Activated naive CD4-positive, alpha-beta T cell (primary cell): Measurements from ENCODE around the gene NBPF11.
"Not testable (repeated sequence)": the region's sequence is repeated elsewhere in the genome, so short reads cannot be mapped to it uniquely, and the experiment has no call there.

Experiments used
- DNase-seq, 4 experiments: peaks; one replicate each; lab custom pipeline; 2025; lab: John Stamatoyannopoulos, UW

The NBPF11 gene

DNA sequence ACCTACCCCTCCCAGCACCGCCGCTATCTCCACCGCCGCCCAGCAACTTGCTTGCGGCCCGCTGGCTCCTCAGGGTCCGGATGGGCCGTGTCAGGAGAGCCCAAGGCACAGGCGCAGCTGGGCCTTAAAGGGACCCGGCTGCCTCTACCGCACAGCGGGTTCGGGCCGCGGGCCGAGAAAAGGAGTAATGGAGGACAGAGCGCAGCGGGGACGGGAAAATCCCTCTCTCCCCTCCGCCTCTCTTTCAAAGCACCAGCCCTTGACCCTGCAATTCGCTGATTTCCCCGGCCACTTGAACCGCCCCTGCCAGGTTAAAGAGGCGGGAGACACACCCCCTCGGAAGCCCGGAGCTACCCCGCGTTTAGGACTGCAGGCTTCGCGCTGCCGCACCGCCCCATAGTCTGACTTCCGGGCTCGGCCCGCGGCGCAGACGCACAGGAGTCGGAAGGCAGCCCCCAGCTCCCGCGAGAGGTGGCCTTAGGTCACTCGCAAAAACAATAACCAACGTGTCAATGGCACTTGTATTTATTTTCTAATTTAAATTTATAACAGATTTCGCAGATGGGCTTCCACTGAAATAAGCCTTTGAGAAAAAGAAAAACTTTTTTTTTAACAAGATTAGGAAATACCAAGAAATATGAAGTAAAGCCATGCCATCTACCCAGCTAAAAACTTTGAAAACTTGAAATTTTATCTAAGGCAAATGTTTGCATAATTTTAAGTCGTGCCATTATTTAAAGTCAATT lies at the start of gene NBPF11:
Gene NBPF11, minus strand, starts transcription at position 371 of the 746 bp plus-strand sequence. CDS start 25,278 bp downstream, outside the sequence.
- peak; percentile 42 to 73 (median 58) for DNase-seq

DNA sequence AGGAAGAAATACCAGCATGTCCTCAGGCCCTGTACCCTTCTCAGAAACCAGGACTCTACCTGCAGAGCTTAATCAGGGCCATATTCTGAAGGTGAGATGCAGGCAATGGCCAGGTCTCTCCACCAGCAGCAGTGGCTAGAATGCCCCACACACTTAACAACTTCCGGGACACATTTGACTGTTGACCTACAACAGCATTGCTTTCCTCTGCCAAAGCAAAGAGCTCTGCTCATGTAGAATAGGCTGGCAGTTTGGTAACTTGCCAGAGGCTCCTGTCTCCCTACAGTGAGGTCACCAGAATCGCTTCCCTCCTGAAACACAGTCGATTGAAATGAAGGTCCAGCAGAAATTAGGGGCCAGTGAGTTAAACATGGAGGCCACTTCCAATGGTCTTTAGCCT lies 45.3 kb upstream of the NBPF11 start:
- not testable (repeated sequence) for DNase-seq

DNA sequence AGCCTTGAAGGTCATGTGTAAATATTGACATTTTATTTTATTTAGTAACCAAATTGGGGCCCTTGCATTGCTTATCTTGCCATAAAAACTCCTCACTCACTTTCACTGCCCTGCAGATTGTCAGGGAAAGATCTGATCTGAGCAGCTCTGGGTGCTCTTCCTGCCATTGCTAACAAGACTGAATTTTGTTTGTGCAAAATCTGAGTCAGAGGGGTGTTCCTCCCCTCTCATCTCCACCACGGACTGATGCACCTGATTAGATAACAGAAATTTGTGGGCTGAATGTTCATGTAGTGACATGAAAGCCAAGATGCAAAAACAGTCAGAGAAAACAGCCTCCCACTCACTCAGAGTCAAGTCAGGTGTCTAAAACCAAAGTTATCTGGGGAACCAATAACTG lies 44.9 kb upstream of the NBPF11 start:
- DNase-seq = not testable (repeated sequence)

- not testable (repeated sequence) for DNase-seq
Measured at GRCh38 chr1:148195115-148195514, 43.0 kb upstream of the NBPF11 start.

- DNase-seq = not testable (repeated sequence)
Measured at GRCh38 chr1:148188768-148189167, 36.7 kb upstream of the NBPF11 start.

GRCh38 chr1:148178682-148179081 lies 26.6 kb upstream of the NBPF11 start:
- DNase-seq = not testable (repeated sequence)

DNA sequence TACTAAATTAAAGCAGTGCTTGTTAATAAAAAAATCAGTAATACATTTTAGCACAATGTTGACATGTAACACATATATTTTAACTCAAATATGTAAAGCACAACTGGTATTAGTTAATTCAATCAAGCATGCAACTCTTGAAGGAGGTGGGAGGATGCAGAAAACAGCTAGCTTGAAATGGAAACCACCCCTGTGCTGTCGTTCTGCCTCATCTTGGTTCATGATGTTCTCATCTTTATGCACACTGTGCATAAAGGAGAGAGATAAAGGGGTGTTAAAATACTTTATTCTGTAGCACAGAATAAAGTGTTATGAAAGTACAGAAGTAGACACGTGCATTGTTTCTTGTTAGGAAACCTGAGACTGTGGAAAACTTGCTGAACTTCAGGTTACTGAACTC lies 23.3 kb upstream of the NBPF11 start:
- DNase-seq = not testable (repeated sequence)

GRCh38 chr1:148171995-148172394 lies 19.9 kb upstream of the NBPF11 start:
- DNase-seq = not testable (repeated sequence)

- DNase-seq = no peak
Measured at GRCh38 chr1:148166558-148167492, 14.7 kb upstream of the NBPF11 start.

- DNase-seq = no peak
Measured at GRCh38 chr1:148162363-148162762, 10.3 kb upstream of the NBPF11 start.

- DNase-seq = no peak
Measured at GRCh38 chr1:148161053-148161901, 9.2 kb upstream of the NBPF11 start.

GRCh38 chr1:148160343-148161052 lies 8.4 kb upstream of the NBPF11 start:
- no peak for DNase-seq

GRCh38 chr1:148160048-148160342 lies 7.9 kb upstream of the NBPF11 start:
- no peak for DNase-seq

GRCh38 chr1:148158341-148159003 lies 6.4 kb upstream of the NBPF11 start:
- DNase-seq = no peak

- not testable (repeated sequence) for DNase-seq
Measured at GRCh38 chr1:148157803-148158202, 5.7 kb upstream of the NBPF11 start.

- DNase-seq = not testable (repeated sequence)
Measured at GRCh38 chr1:148155494-148156275, 3.6 kb upstream of the NBPF11 start.

- DNase-seq = not testable (repeated sequence)
Measured at GRCh38 chr1:148152795-148153194, 714 bp upstream of the NBPF11 start.

- peak in 1 of 4 experiments; percentile 14 for DNase-seq
Measured at GRCh38 chr1:148151371-148151819, 686 bp downstream of the NBPF11 start.

DNA sequence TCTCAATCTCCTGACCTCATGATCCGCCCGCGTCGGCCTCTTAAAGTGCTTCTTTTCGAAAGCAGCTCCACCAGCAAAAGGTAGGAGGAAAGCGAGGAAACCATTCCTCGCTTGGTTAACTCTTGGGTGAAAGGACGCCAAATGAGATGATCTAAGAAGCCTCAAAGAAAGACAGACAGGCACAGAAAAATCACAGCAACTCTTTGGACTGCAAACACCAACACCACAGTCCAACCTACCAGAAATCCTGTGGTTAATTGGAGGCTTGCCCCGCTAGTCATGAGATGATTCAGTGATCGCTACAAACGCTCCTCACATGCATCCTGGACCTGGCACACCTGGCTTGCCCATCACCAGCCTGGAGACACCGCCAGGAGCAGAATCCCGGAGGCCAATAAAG lies 1.1 kb downstream of the NBPF11 start:
- not testable (repeated sequence) for DNase-seq

DNA sequence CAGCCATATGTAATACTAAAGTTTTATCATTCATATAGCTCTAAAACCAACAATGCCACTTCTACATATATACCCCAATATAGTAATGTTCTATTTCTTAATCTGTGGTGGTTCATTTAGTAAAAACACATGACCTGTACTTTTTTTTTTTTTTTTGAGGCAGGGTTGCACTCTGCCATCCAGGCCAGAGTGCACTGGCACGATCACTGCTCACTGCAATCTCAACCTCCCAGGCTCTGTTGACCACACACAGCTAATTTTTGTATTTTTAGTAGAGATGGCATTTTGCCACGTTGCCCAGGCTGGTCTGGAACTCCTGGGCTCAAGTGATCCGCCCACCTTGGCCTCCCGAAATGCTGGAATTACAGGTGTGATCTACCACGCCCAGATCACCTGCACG lies 2.1 kb downstream of the NBPF11 start:
- not testable (repeated sequence) for DNase-seq
